Measurements from ENCODE around the gene NF1. TPM values are rescaled to one million over a fixed set of nuclear protein-coding genes. Genes with fewer than 3 reads are reported as not detected.
"Not testable (repeated sequence)": the region's sequence is repeated elsewhere in the genome, so short reads cannot be mapped to it uniquely, and the experiment has no call there.

NF1 gene
- total RNA-seq, 1 experiment from 2014 or later, result 35.4 TPM

GRCh38 chr17:31379597-31380205, 284.9 kb downstream of the NF1 start (continued):
- TF ChIP-seq, protein P1, sequence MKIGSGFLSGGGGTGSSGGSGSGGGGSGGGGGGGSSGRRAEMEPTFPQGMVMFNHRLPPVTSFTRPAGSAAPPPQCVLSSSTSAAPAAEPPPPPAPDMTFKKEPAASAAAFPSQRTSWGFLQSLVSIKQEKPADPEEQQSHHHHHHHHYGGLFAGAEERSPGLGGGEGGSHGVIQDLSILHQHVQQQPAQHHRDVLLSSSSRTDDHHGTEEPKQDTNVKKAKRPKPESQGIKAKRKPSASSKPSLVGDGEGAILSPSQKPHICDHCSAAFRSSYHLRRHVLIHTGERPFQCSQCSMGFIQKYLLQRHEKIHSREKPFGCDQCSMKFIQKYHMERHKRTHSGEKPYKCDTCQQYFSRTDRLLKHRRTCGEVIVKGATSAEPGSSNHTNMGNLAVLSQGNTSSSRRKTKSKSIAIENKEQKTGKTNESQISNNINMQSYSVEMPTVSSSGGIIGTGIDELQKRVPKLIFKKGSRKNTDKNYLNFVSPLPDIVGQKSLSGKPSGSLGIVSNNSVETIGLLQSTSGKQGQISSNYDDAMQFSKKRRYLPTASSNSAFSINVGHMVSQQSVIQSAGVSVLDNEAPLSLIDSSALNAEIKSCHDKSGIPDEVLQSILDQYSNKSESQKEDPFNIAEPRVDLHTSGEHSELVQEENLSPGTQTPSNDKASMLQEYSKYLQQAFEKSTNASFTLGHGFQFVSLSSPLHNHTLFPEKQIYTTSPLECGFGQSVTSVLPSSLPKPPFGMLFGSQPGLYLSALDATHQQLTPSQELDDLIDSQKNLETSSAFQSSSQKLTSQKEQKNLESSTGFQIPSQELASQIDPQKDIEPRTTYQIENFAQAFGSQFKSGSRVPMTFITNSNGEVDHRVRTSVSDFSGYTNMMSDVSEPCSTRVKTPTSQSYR (CRISPR knock-in tag; IDR thresholded peaks at IDR 0.05), result no peak
- TF ChIP-seq ZNF219 (CRISPR knock-in tag; IDR thresholded peaks at IDR 0.05; ENCODE audit: borderline replicate concordance), result no peak
- no peak for TF ChIP-seq SP1 (CRISPR knock-in tag; conservative IDR thresholded peaks at IDR 0.05)
- no peak for TF ChIP-seq NR3C1 (CRISPR knock-in tag; conservative IDR thresholded peaks at IDR 0.05; ENCODE audit: low read depth)
- TF ChIP-seq, protein P2, sequence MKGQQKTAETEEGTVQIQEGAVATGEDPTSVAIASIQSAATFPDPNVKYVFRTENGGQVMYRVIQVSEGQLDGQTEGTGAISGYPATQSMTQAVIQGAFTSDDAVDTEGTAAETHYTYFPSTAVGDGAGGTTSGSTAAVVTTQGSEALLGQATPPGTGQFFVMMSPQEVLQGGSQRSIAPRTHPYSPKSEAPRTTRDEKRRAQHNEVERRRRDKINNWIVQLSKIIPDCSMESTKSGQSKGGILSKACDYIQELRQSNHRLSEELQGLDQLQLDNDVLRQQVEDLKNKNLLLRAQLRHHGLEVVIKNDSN (CRISPR knock-in tag; IDR thresholded peaks at IDR 0.05), result no peak
- no peak for TF ChIP-seq GRHL2 (CRISPR knock-in tag; IDR thresholded peaks at IDR 0.05; ENCODE audit: insufficient replicate concordance, severe bottlenecking)
- no peak for TF ChIP-seq PRRX2 (CRISPR knock-in tag; IDR thresholded peaks at IDR 0.05)
- no peak for TF ChIP-seq ZNF671 (CRISPR knock-in tag; IDR thresholded peaks at IDR 0.05)
- TF ChIP-seq ZNF232 (CRISPR knock-in tag; IDR thresholded peaks at IDR 0.05), result no peak

DNA sequence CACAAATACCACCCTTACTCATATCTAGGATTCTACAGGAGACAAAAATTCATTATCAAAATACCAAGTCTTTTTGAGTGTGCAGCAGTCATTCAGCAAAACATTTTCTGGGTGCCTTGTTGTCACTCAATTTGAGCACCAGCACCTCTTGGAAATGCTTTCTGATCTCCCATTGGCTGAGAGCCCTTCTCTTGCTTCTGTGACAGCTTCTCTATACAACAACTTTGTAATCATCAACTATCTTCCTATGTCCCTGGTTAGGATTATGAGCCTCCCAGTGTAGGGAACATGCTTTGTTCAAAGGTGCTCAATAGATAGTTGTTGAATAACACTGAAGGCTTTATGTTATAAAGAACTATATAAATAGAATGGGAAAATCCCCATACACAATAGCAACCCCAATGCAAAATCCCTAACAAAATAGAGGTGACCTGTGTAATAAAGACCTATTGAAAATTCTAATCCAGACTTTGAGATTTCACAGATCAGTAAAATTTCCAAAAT, 286.4 kb downstream of the NF1 start:
- Mint-ChIP-seq H3K4me3 (no peak overlapping the region), H3K27ac (no peak overlapping the region), H3K27me3 (ENCODE audit: low read depth) (no peaks in the 10 kb centered on the region), H3K9me3 (no peaks in the 10 kb centered on the region), H3K4me1 (peaks cover 14% of the 10 kb centered on the region), H3K36me3 (no peaks in the 10 kb centered on the region)
- TF ChIP-seq ZNF425 (CRISPR knock-in tag; conservative IDR thresholded peaks at IDR 0.05), result no peak
- TF ChIP-seq NR2C2 (CRISPR knock-in tag; IDR thresholded peaks at IDR 0.05), result no peak
- TF ChIP-seq, protein P3, sequence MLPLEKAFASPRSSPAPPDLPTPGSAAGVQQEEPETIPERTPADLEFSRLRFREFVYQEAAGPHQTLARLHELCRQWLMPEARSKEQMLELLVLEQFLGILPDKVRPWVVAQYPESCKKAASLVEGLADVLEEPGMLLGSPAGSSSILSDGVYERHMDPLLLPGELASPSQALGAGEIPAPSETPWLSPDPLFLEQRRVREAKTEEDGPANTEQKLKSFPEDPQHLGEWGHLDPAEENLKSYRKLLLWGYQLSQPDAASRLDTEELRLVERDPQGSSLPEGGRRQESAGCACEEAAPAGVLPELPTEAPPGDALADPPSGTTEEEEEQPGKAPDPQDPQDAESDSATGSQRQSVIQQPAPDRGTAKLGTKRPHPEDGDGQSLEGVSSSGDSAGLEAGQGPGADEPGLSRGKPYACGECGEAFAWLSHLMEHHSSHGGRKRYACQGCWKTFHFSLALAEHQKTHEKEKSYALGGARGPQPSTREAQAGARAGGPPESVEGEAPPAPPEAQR (CRISPR knock-in tag; IDR thresholded peaks at IDR 0.05), result no peak
- no peak for TF ChIP-seq ZMAT4 (CRISPR knock-in tag; IDR thresholded peaks at IDR 0.05)
- TF ChIP-seq IRF2 (CRISPR knock-in tag; IDR thresholded peaks at IDR 0.05; ENCODE audit: borderline replicate concordance, low read depth), result no peak
- no peak for TF ChIP-seq ZNF532 (CRISPR knock-in tag; IDR thresholded peaks at IDR 0.05; ENCODE audit: borderline replicate concordance)
- TF ChIP-seq SOX15 (CRISPR knock-in tag; IDR thresholded peaks at IDR 0.05), result no peak
- POLR2A ChIA-PET, result no interaction called here
- ATAC-seq, result no peak
- DNase-seq (ENCODE audit: low spot score), result no peak
- CTCF ChIA-PET, result interaction anchor here (4.7 kb wide), 1 partner anchor 9 kb away, joined by 42 read pairs; the partner anchor contains the start of gene RAB11FIP4

DNA sequence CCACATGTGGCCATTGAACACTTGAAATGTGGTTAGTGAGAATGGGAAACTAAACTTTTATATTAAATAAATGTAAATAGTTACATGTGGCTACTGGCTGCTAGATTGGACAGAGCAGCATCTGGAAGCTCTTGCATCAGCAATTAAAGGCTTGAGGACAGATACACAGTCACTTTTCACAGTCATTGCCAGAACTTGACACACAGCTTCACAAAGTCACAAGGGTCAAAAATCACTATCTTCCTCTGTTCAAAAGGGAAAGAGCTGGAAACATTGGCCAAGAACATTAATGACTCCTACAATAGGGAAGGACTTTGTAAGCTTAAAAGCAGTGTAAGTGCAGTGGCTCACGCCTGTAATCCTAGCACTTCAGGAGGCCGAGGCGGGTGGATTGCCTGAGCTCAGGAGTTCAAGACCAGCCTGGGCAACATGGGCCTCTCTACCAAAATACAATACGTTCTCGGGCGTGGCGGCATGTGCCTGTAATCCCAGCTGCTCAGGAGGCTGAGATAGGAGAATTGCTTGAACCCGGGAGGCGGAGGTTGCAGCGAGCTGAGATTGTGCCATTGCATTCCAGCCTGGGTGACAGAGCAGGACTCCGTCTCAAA, 288.0 kb downstream of the NF1 start:
- H3K36me3 Mint-ChIP-seq; H3K9me3 Mint-ChIP-seq; H3K4me3 Mint-ChIP-seq; H3K27me3 Mint-ChIP-seq (ENCODE audit: low read depth); ATAC-seq; H3K27ac Mint-ChIP-seq; DNase-seq (ENCODE audit: low spot score): not testable (repeated sequence)
- CTCF ChIA-PET, result interaction anchor here (0.7 to 1.0 kb wide), 3 partner anchors 10 to 452 kb away, joined by 3 to 4 read pairs (median 4); no protein-coding TSS in a partner anchor
- peaks cover 12% of the 10 kb centered on the region for H3K4me1 Mint-ChIP-seq
- POLR2A ChIA-PET, result interaction anchor here (0.6 kb wide), 1 partner anchor 116 kb away, joined by 3 read pairs; no protein-coding TSS in a partner anchor

DNA sequence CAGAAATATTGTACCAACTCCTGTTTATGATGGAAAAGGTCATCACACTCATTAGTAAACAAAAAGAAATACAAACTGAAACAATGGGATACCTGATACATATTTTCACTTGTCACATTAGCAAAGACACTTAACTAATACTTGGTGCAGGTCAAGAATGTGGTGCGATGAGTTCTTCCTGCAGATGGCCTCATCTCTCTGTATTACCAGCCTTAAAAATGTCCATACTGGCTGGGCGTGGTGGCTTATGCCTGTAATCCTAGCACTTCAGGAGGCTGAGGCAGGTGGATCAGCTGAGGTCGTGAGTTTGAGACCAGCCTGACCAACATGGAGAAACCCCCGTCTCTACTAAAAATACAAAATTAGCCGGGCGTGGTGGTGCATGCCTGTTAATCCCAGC, 288.7 kb downstream of the NF1 start:
- H3K27me3 Mint-ChIP-seq (ENCODE audit: low read depth); H3K4me1 Mint-ChIP-seq; DNase-seq (ENCODE audit: low spot score); H3K4me3 Mint-ChIP-seq; H3K27ac Mint-ChIP-seq; ATAC-seq; H3K9me3 Mint-ChIP-seq; H3K36me3 Mint-ChIP-seq: not testable (repeated sequence)
- POLR2A ChIA-PET, result interaction anchor here (0.6 to 0.7 kb wide), 2 partner anchors 64 to 104 kb away, joined by 3 to 4 read pairs; no protein-coding TSS in a partner anchor
- CTCF ChIA-PET, result interaction anchor here (0.6 kb wide), 2 partner anchors 65 to 188 kb away, joined by 4 to 5 read pairs; no protein-coding TSS in a partner anchor
